GM21423 (cell line): ENCODE measurements around the gene POLD3.
"Not testable (repeated sequence)": the region's sequence is repeated elsewhere in the genome, so short reads cannot be mapped to it uniquely, and the experiment has no call there.

Experiments used
- ATAC-seq: cut with Tn5 transposase; IDR thresholded peaks from one replicate; pipeline ENCODE4 v1.9.1; 2021; ENCODE audit warnings: mild to moderate bottlenecking, moderate library complexity; ENCODE audit not compliant: unreplicated experiment

The POLD3 gene

GRCh38 chr11:74633406-74634393, 41.3 kb downstream of the POLD3 start:
- ATAC-seq: no peak

- ATAC-seq: no peak
Measured at GRCh38 chr11:74634537-74634936, 42.2 kb downstream of the POLD3 start.

- no peak for ATAC-seq
Measured at GRCh38 chr11:74636630-74637184, 44.3 kb downstream of the POLD3 start.

GRCh38 chr11:74637700-74638099, 45.3 kb downstream of the POLD3 start:
- ATAC-seq: no peak

GRCh38 chr11:74638869-74639268, 46.5 kb downstream of the POLD3 start:
- no peak for ATAC-seq

- ATAC-seq: no peak
Measured at GRCh38 chr11:74639533-74639932, 47.2 kb downstream of the POLD3 start.

GRCh38 chr11:74641289-74641688, 48.9 kb downstream of the POLD3 start:
- ATAC-seq: no peak

- ATAC-seq: no peak
Measured at GRCh38 chr11:74641905-74642304, 49.5 kb downstream of the POLD3 start.

GRCh38 chr11:74642912-74643311, 50.5 kb downstream of the POLD3 start:
- ATAC-seq: no peak

GRCh38 chr11:74644081-74644480, 51.7 kb downstream of the POLD3 start:
- no peak for ATAC-seq

- ATAC-seq: no peak
Measured at GRCh38 chr11:74646215-74646614, 53.8 kb downstream of the POLD3 start.

- ATAC-seq: no peak
Measured at GRCh38 chr11:74646954-74647353, 54.6 kb downstream of the POLD3 start.

- no peak for ATAC-seq
Measured at GRCh38 chr11:74647404-74647803, 55.0 kb downstream of the POLD3 start.

GRCh38 chr11:74647831-74648230, 55.4 kb downstream of the POLD3 start:
- no peak for ATAC-seq

- ATAC-seq: no peak
Measured at GRCh38 chr11:74648894-74649293, 56.5 kb downstream of the POLD3 start.

- no peak for ATAC-seq
Measured at GRCh38 chr11:74650498-74650897, 58.1 kb downstream of the POLD3 start.

GRCh38 chr11:74654976-74655375, 62.6 kb downstream of the POLD3 start:
- no peak for ATAC-seq

GRCh38 chr11:74659124-74659523, 66.7 kb downstream of the POLD3 start:
- not testable (repeated sequence) for ATAC-seq

- ATAC-seq: no peak
Measured at GRCh38 chr11:74662487-74663103, 70.2 kb downstream of the POLD3 start.

- no peak for ATAC-seq
Measured at GRCh38 chr11:74663315-74663714, 70.9 kb downstream of the POLD3 start.

- ATAC-seq: no peak
Measured at GRCh38 chr11:74669211-74670160, 77.1 kb downstream of the POLD3 start.
